Activated effector memory CD4-positive, alpha-beta T cell treated with Interleukin-2 at 50 U/mL for 16 hours (primary cell): Measurements from ENCODE around the gene ETHE1.
A peak's percentile ranks its signal among the peaks of the same experiment; 100 is the strongest.

Source experiments
- DNase-seq: peaks from one replicate; pipeline ENCODE4 v3.0.0-alpha.2; 2020

ETHE1 gene

DNA sequence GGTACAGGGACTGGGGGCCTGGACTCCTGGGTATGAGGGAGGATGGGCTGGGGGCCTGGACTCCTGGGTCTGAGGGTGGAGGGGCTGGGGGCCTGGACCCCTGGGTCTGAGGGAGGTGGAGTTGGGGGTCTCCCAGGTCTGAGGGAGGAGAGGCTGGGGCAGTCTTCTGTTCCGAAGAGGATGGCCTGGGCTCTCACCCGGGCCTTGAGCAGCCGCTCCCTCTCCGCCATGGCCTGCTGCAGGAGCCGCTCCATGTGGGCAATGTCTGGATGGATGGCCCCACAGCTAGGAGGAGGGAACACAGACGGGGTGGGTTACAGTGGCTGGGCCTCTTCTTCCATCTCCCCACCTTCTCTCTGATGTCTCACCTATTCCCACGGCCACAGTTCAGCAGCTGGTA is 40.6 kb downstream of the ETHE1 start:
- no peak for DNase-seq

DNA sequence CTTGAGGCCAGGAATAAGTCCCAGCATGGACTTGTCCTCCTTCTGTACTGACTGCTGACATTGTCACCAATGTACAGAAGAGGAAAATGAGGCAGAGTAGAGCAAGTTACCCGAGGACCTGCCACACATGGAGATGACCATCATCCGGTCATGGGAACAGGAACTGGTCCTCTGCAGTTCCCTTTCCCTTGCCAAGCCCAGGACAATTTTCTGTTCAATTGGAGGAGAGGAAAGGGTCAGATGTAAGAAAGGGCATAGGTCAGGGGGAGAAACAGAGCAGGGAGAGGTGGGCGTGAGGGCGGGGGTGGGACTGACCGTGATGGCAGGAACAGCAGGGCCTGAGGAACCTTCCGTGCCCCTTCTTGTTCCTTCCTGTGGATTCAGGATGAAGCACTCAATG is 41.0 kb downstream of the ETHE1 start:
- no peak for DNase-seq

DNA sequence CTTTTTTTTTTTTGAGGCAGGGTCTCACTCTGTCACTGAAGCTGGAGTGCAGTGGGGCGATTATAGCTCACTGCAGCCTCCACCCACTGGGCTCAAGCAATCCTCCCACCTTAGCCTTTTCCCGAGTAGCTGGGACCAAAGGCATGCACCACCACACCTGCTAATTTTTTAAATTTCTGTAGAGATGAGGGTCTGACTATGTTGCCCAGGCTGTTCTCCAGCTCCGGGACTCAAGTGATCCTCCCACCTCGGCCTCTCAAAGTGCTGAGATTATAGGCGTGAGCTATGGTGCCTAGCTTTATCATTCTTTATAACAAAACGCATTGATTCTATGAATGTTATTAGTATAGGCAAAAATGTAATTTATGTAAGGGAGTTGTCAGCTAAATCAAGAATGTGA is 43.7 kb downstream of the ETHE1 start:
- no peak for DNase-seq

DNA sequence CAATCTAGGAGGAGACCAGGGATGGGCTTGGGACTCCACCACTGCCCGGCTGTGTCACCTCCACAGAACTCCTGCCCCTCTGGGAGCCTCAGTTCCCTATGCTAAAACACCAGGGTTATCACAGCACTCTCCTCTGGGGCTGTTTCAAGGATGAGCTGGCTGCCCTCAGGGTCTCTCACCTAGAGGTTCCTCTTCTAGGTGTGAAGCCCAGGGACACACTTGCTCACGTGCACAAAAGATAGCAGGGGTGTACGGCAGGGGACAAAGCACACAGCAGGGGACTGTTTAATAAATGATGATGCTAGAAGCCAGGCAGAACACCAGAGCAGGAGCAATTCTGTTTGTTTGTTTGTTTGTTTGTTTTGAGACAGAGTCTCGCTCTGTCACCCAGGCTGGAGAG is 44.8 kb downstream of the ETHE1 start:
- no peak for DNase-seq

DNA sequence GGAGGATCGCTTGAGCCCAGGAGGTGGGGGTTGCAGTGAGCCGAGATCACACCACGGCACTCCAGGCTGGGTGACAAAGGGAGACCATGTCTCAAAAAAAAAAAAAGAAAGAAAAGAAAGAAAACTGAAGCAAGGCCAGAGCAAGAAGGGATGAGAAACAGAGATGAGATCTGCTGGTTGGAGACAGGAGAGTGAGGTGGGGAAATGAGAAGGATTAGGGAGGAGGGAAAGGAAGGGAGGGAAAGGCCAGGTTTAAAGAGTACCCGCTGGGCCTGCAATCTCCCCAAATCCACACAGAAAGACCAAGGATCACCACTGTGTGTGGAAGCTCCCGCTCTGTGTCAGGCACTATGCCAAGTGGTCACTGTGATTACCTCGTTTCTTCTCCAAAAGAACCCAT is 45.3 kb downstream of the ETHE1 start:
- no peak for DNase-seq

DNA sequence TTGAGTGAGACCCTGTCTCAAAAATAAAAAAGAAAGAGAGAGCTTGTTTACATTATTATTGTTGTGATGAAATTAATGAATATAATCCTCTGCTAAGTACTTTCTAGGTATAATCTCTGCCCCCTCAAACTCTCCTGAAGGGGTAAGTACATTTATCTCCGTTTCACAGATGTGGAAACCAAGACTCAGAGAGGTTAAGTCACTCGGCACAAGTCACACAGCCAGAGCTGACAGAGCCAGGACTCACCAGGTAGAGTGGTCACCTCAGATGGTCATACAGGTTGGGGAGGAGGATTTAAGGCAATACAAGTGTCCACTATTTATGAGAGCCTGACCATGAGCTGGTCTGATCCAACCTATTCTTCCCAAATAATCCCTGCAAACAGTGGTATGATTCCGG is 46.4 kb downstream of the ETHE1 start:
- DNase-seq, result no peak

DNA sequence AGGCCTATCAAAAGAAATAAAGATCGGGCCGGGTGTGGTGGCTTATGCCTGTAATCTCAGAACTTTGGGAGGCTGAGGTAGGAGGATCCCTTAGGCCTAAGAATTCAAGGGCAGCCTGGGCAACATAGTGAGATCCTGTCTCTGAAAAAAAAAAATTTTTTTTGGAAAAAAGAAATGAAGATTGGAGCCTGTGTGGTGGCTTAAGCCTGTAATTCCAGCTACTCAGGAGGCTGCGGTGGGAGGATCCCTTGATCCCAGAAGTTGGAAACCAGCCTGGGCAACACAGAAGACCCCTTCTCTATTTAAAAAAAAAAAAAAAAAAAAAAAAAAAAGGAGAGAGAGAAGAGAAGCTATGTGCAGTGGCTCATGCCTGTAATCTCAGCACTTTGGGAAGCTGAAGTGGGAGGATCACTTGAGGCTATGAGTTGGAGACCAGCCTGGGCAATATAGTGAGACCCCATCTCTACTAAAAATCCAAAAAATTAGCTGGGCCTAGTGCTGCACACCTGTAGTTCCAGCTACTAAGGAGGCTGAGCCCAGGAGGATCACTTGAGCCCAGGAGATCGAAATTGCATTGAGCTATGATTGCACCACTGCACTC is 46.9 kb downstream of the ETHE1 start:
- no peak for DNase-seq

DNA sequence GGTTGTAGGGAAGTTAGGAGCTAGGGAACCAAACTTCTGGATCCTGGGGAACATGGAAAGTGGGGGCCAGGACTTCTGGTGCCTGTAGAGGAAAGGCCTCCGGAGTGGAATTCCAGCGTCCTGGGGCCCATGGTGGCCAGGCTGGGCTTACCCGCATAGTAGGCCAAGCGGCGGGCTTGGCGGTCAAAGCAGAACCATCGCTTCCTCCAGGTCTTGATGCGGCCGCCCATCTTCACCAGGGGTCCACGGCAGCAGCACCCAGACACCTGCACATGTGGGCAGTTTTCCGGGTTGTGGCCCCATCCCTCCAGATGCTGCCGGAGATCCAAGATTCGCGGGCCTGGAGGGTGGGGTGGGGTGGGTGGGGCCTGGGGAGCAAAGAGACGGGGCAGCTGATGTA is 47.8 kb downstream of the ETHE1 start:
- DNase-seq, result no peak

DNA sequence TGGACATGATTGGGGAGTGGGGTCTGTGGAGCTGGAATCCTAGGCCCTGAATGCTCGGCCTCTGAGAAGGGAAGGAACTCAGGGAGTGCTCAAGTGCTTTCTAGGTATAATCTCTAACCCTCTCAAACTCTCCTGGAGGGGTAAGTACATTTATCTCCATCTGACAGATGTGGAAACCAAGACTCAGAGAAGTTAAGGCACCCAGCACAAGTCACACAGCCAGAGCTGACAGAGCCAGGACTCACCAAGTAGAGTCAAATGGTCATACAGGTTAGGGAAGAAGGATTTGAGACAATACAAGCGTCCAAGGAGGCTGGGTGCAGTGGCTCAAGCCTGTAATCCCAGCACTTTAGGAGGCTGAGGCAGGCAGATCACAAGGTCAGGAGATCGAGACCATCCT is 48.7 kb downstream of the ETHE1 start:
- no peak for DNase-seq

DNA sequence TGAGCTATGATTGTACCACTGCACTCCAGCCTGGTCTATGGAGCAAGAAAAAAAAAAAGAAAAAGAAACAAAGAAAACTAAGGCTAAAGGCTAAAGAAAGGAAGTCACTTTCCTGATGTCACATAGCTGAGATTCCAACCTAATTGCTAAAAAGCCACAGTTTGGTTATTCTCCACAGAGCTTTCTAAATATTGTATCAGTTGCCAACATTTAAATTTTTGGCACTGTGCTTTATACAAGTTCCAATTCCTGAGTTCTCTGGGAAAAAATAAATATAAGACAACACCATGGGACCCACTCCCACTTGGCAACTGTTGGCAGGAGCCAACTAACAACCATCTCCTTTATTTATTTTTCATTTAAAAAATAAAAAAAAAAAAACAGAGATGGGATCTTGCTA is 50.4 kb downstream of the ETHE1 start:
- no peak for DNase-seq

DNA sequence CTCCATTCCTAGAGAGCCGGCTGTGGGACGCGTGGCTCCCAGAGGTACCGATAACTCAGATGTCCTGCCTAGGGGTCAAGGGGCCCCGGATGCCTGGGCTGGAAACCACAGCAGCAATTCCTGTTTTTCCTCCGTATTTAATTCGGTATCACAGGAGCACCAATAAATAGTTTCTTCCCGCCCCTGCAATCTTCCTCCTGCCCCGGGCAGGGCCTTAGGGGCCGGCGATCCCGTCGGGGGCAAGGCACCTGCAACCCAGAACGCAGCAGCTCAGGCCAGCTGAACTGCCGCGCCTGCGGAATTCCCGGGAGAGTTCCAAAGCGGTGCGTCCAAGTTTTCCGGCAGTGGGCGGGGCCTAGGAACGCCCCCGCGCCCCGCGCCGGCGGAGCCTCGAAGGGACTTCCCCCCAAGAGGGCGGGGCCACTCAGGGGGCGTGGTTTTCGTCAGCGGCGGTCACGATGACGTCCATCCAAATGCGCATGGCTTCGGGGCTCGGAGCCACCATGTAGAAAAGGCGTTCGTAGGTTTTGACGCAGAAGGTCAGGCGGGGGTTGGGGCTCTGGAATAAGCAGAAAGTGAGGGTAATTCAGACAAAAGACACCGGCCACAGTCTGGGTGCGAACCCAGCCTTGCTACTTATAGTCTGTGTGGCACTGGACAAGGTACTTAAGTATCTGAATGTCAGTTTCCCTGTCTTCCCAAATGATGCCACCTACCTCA is 51.9 kb downstream of the ETHE1 start:
- peak; percentile 81 for DNase-seq

DNA sequence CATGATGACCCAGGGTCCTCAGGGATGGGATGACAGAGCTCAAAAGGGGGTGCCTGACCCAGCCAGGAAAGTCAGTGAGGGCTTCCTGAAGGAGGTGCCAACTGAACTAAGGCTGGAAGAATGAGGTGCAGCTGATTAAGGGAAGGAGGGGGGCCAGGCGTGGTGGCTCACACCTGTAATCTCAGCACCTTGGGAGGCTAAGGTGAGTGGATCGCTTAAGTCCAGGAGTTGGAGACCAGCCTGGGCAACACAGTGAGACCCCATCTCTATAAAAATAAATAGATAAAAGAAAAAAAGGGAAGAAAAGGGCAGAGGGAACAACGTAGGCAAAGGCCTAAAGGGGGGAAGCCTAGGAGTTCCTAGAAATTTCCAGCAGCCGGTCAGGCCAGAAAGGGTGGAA is 52.5 kb downstream of the ETHE1 start:
- DNase-seq, result no peak

DNA sequence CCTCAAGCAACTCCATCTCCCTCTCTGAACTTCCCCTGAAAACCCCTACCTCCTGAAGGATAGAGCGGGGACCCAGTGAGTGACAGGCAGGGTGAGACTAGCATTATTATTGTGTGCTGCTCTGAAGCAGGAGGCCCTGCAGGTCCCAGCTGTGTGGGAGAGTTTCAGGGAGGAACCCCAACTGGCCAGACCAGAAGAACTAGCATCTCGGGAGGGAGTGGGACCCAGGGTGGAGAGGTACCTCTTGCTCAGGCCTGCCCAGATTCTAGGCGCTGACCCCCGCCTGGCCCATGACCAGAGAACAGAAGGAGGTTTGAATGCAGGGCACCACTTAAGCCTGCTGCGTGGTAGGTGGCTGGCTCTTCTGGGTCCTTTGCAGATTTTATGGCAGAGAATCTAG is 55.9 kb downstream of the ETHE1 start:
- no peak for DNase-seq

DNA sequence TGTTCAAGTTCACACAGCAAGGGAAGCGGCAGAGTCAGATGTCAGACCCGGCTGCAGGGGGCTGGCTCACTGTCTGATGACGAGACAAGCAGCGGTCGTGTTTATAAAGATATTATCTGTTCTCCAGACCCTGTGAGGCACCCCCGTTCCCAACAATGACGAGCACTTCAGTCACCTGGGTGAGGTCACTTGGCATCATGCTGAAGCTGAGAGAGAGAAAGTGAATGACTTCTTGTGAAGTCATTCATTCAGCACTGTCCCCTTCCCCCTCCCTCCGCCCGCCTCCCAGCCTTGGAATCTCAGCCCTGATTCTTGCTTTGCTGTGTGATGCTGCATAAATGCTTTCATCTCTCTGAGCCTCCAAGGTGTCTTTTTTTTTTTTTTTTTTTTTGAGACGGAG is 56.7 kb downstream of the ETHE1 start:
- no peak for DNase-seq

DNA sequence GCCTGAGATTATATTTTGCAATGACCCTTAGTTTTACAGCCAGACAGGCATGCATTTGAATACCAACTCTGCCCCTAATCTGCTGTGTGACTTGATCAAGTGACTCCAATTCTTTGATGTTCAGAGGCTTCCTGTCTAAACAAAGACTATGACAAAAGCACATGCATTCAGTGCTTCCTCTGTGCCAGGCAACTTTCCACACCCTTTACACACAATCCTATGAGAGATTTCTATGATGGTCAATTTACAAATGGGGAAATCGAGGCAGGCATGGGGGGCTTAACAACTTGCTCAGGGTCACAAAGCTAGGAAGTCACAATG is 57.9 kb downstream of the ETHE1 start:
- no peak for DNase-seq

DNA sequence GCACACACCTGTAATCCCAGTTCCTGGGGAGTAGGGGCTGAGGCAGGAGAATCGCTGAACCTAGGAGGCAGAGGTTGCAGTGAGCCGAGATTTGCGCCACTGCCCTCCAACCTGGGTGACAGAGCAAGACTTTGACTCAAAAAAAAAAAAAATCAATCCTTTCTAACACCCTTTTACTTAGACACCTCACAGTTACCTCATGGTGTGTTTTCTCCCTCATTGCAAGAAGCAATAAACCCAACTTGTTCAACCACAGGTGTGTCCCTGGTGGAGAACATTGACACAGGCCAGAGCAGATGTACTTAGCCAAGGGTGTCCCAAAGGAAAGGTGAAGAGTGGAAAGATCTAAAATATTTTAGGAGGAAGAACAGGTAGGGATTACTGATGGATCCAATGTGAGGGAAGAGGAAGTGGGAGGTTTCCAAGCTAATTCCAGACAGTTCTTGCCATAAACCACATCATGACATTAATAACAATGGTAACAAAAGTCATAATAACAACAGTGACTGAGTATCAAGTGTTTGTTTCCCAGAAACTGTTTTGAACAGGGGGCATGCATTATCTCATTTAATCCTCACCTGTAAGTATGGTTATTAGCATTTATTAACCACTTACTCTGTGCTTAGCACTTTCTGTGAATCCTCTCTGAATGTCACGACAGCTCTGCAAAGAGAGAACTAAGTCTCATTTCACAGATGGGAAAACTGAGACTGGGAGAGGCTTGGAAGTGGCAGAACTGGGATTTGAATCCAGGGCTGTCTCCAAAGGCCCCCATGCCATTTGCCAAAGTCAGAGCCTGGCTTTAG is 58.4 kb downstream of the ETHE1 start:
- no peak for DNase-seq

DNA sequence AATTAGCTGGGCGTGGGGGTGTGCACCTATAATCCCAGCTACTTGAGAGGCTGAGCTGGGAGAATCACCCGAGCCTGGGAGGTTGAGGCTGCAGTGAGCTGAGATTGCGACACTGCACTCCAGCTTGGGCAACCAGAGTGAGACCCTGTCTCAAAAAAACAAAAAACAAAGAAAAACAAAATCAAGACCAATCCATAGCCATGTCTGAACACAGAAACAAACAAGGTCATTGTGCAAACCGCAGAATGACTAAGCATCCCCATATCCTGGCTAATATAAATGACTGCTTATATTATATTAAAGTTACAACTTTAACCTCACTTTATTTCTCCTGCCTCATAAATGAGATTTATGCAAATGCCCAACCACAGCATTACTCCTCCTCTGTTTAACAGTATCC is 59.3 kb downstream of the ETHE1 start:
- no peak for DNase-seq

DNA sequence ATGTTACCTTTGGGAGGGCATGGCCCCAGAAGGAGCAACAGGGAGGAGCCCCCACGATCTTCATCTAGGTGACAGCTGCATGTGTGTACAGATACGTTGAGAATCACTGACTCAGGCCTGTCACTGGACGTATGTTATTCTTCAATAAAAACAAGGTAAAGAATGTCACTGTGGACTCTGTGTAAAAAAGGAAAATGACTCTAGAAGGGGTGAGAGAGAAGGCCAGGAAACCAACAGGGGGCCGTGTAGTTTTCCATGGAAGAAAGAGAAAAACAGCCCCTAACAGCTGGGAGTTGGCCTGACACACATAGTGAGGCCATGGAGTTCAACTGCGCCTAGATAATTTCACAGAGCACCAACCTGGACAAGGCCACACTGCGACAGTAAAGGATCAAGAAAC is 59.7 kb downstream of the ETHE1 start:
- DNase-seq, result no peak

DNA sequence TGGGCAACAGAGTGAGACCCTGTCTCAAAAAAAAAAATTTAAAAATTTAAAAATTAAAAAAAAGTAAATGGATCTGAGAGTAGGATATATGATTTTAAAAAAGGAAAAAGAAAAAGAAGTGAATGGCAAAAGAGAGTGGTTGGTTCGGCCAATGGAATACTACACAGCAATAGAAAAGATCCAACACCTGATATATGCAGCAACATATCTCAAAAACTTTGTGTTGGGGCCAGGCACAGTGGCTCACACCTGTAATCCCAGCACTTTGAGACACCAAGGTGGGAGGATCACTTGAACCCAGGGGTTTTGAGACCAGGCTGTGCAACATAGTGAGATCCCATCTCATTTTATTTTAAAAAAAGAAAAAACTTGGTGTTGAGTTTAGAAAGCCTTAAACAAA is 60.2 kb downstream of the ETHE1 start:
- no peak for DNase-seq

DNA sequence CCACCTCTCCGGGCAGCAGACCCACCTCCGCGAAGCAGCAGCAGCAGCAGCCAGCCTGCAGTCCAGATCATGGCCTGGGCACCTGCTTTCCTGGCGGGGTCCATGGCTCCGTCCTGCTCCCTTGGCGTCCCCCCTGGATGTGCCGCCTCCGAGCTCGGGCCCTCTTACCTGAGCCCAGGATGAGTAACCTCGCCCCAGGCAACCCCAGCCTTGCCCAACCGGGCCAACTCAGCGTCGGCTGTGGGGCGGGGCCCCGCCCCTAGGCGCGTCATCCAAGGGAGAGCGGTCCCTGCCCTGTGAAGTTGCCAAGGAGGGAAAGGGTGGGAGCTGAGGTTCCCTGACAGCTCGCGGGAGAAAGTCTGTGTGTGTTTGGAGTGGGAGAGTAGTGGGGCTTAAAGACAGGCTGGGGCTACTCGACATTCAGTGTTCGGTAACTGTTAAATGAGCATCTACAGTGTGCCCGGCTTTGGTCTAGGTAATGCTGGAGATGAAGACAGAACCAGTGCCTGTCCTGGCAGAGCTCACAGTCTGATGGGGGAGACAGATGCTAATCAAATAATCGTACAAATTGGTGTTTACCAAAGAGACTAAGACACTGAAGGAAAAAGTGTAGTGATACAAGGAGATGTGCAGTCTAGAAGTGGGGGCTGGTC is 61.4 kb downstream of the ETHE1 start, which contains the start of gene LYPD3:
Gene LYPD3 (minus strand): TSS at position 141 of the 653 bp plus-strand sequence. CDS start 37 bp downstream, at position 104.
- no peak for DNase-seq

DNA sequence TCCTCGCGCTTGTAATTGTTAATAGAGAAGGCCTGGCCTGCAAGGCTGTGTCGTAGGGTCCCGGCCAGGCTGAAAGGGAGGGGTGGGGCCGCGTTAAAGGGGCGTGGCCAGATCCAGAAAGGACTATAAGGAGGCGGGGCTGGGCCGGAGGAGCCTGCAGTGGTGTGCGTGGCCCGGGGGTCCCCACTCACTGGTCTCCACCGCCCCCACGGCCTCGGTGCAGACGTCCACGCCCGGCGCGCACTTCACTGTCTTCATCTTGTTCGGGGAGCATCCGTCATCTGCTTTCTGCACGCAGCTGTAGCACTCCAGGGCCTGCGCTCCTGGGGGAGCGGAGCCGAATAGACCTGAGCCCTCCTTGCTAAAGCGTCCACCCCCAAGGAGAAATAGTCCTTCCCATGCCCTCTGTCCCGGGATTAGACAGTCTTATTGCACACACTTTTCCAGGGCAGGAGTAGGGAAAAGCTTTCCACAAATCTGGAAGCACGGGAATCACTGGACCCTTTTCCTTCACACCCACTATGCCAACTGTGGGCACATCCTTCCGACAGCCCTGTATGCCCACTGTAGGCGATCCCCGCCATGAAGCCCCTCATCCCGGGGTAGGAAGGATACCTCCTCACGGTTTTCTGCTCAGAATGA is 62.7 kb downstream of the ETHE1 start:
- no peak for DNase-seq

DNA sequence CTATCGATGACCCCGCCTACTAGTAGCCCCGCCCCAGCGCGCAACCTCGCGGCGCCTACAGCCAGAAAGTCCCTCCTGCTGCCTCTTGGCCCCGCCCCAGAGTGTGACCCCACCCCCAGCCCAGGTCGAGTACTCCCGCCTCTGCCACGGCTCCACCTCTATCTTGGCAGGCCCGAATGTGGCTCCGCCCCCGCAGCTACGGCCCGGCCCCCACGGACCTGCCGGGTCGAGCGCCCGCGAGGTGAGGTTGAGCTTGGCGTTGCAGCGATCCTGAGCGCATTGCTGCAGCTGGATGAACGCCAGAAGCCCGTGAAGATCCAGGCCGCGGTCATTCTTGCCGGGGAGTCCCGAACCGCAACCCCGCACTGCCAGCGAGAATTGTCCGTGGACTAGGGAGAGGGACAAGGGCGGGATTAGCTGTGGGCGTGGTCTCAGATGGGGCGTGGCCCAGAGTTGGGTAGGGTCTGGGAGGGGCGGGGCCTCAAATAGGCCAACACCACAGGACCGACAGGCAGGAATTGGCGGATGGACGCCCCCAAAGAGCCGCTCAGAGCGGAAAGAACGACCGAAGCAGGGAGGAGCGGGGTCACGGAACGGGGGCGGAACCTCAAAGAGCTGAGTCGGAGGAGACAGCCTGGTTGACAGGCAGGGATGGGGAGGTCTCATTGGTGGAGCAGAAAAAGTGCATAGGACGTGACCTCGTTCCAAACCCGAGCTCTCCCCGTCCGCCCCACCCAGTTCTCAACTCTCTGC is 63.4 kb downstream of the ETHE1 start:
- DNase-seq, result peak; percentile 99
